Neural cell (in vitro differentiated cells): ENCODE data around the gene PCDHA6. TPM values are rescaled to one million over a fixed set of nuclear protein-coding genes. Genes with fewer than 3 reads are reported as not detected.
"Not testable (repeated sequence)": the region's sequence is repeated elsewhere in the genome, so short reads cannot be mapped to it uniquely, and the experiment has no call there.

Experiments
- H2AFZ ChIP-seq: fragments of 200-600, 300-800 bp; sonication (generic), shearing (Covaris generic); 2 replicates; pipeline ENCODE4 v1.6.0; 2014; ENCODE audit warnings: low read depth, mild to moderate bottlenecking, antibody characterized with exemption, low read length, moderate library complexity
- H3F3A ChIP-seq: fragments of 200-600 bp; shearing (Covaris generic); 2 replicates; pipeline ENCODE4 v1.6.1; 2016; ENCODE audit warnings: mild to moderate bottlenecking, moderate library complexity, mixed read lengths, antibody characterized with exemption, low read length; ENCODE audit not compliant: insufficient read depth, poor library complexity, severe bottlenecking
- H3K27ac ChIP-seq: fragments of 200-600, 300-800 bp; sonication (generic), shearing (Covaris generic); 2 replicates; pipeline ENCODE4 v1.5.1; 2014; ENCODE audit warnings: mild to moderate bottlenecking, low read length, moderate library complexity
- H3K27me3 ChIP-seq: fragments of 300-800, 200-600 bp; sonication (generic), shearing (Covaris generic); 2 replicates; pipeline ENCODE4 v1.6.0; 2014; ENCODE audit warnings: mild to moderate bottlenecking, low read depth, low read length, moderate library complexity; ENCODE audit not compliant: insufficient read depth
- H3K36me3 ChIP-seq: fragments of 300-800, 200-600 bp; sonication (generic), shearing (Covaris generic); 2 replicates; pipeline ENCODE4 v1.5.1; 2014; ENCODE audit warnings: mild to moderate bottlenecking, antibody characterized with exemption, low read length, moderate library complexity; ENCODE audit not compliant: insufficient read depth
- H3K4me2 ChIP-seq: fragments of 300-800, 200-600 bp; sonication (generic), shearing (Covaris generic); 2 replicates; pipeline ENCODE4 v1.6.0; 2014; ENCODE audit warnings: mild to moderate bottlenecking, low read length
- H3K4me3 ChIP-seq: fragments of 300-800, 200-600 bp; sonication (generic), shearing (Covaris generic); 2 replicates; pipeline ENCODE4 v1.5.1; 2014; ENCODE audit warnings: mild to moderate bottlenecking, low read length, moderate library complexity
- H3K79me2 ChIP-seq: fragments of 200-600 bp; shearing (Covaris generic); replicated peaks from 2 replicates; pipeline ENCODE4 v1.6.0; 2014; ENCODE audit warnings: mild to moderate bottlenecking, low read length, moderate library complexity; ENCODE audit not compliant: insufficient read depth
- H3K9ac ChIP-seq: fragments of 300-800, 200-600 bp; sonication (generic), shearing (Covaris generic); 2 replicates; pipeline ENCODE4 v1.6.1; 2016; ENCODE audit warnings: mild to moderate bottlenecking, low read length, mixed read lengths
- H3K9me2 ChIP-seq: fragments of 200-600 bp; shearing (Covaris generic); 2 replicates; pipeline ENCODE4 v1.6.1; 2016; ENCODE audit warnings: mild to moderate bottlenecking, low read length, mixed read lengths; ENCODE audit not compliant: insufficient read depth
- H3K9me3 ChIP-seq: fragments of 200-600, 300-800 bp; sonication (generic), shearing (Covaris generic); 2 replicates; pipeline ENCODE4 v1.6.1; 2016; ENCODE audit warnings: mild to moderate bottlenecking, mixed run types, low read length, moderate library complexity, mixed read lengths
- H4K20me1 ChIP-seq: fragments of 200-600 bp; shearing (Covaris generic); 2 replicates; pipeline ENCODE4 v1.6.1; 2016; ENCODE audit warnings: mild to moderate bottlenecking, mixed run types; ENCODE audit not compliant: insufficient read depth
- EP300 ChIP-seq: fragments of 450-650 bp; conservative IDR thresholded peaks from 2 replicates; pipeline ENCODE4 v1.6.1; 2014; ENCODE audit warnings: antibody characterized with exemption, mild to moderate bottlenecking, moderate library complexity; ENCODE audit not compliant: poor library complexity, severe bottlenecking
- EZH2 ChIP-seq: fragments of 200-600, 300-800 bp; shearing (Covaris generic), sonication (generic); IDR thresholded peaks from 2 replicates; pipeline ENCODE4 v1.6.1; 2014; ENCODE audit warnings: antibody characterized with exemption, low read length, borderline replicate concordance, mild to moderate bottlenecking; ENCODE audit not compliant: insufficient read depth, poor library complexity, severe bottlenecking
- MXI1 ChIP-seq: fragments of 450-650 bp; conservative IDR thresholded peaks from 2 replicates; pipeline ENCODE4 v1.6.1; 2014; ENCODE audit warnings: antibody characterized with exemption, mild to moderate bottlenecking; ENCODE audit not compliant: poor library complexity, severe bottlenecking
- POLR2AphosphoS5 ChIP-seq: IDR thresholded peaks from 2 replicates; pipeline ENCODE4 v1.6.1; 2012
- RAD21 ChIP-seq: fragments of 450-650 bp; conservative IDR thresholded peaks from 2 replicates; pipeline ENCODE4 v1.6.1; 2014; ENCODE audit warnings: antibody characterized with exemption, mild to moderate bottlenecking, moderate library complexity
- SMC3 ChIP-seq: fragments of 450-650 bp; conservative IDR thresholded peaks from 2 replicates; pipeline ENCODE4 v1.6.1; 2014; ENCODE audit warnings: antibody characterized with exemption, mild to moderate bottlenecking, moderate library complexity; ENCODE audit not compliant: poor library complexity
- TAF1 ChIP-seq: IDR thresholded peaks from 2 replicates; pipeline ENCODE4 v1.6.1; 2012; ENCODE audit warnings: low read depth
- polyA plus RNA-seq: library from polyadenylated mRNA; depleted of rRNA; stranded (reverse); fragments of >200 nt; gene quantifications from 2 replicates; pipeline ENCODE4 v1.2.3, GENCODE V29; 2014
- TF ChIP-seq, protein P1 (sequence below): IDR thresholded peaks from 2 replicates; pipeline ENCODE4 v1.6.1; 2012; ENCODE audit warnings: borderline replicate concordance
- TF ChIP-seq, protein P2 (sequence below): fragments of 450-650 bp; IDR thresholded peaks from 2 replicates; pipeline ENCODE4 v1.5.1; 2014; ENCODE audit warnings: antibody characterized with exemption, mild to moderate bottlenecking, moderate library complexity; ENCODE audit not compliant: poor library complexity, severe bottlenecking

PCDHA6 gene
- polyA plus RNA-seq, 1 donor from 2014 or later, result 3.6 TPM

GRCh38 chr5:140808241-140808888 lies 19.4 kb upstream of the PCDHA6 start:
- Histone ChIP-seq H3K4me3 (peak overlapping the region; percentile 72), H3K36me3 (peaks cover 16% of the 10 kb centered on the region), H3K9me3 (peaks cover 18% of the 10 kb centered on the region), H3K27ac (peak overlapping the region; percentile 99), H3K79me2 (peaks cover 63% of the 10 kb centered on the region), H3K4me2 (peak overlapping the region; percentile 72)
- H2AFZ ChIP-seq, H4K20me1 ChIP-seq, H3K9me2 ChIP-seq, H3K9ac ChIP-seq, H3F3A ChIP-seq, H3K27me3 ChIP-seq: not testable (repeated sequence)

GRCh38 chr5:140808889-140809291 lies 18.9 kb upstream of the PCDHA6 start:
- no peak overlapping the region for H3K27ac ChIP-seq
- peak overlapping the region; percentile 72 for H3K4me3 ChIP-seq
- TF ChIP-seq MXI1 (no peak), SMC3 (no peak), TAF1 (no peak)
- TF ChIP-seq, protein P1, sequence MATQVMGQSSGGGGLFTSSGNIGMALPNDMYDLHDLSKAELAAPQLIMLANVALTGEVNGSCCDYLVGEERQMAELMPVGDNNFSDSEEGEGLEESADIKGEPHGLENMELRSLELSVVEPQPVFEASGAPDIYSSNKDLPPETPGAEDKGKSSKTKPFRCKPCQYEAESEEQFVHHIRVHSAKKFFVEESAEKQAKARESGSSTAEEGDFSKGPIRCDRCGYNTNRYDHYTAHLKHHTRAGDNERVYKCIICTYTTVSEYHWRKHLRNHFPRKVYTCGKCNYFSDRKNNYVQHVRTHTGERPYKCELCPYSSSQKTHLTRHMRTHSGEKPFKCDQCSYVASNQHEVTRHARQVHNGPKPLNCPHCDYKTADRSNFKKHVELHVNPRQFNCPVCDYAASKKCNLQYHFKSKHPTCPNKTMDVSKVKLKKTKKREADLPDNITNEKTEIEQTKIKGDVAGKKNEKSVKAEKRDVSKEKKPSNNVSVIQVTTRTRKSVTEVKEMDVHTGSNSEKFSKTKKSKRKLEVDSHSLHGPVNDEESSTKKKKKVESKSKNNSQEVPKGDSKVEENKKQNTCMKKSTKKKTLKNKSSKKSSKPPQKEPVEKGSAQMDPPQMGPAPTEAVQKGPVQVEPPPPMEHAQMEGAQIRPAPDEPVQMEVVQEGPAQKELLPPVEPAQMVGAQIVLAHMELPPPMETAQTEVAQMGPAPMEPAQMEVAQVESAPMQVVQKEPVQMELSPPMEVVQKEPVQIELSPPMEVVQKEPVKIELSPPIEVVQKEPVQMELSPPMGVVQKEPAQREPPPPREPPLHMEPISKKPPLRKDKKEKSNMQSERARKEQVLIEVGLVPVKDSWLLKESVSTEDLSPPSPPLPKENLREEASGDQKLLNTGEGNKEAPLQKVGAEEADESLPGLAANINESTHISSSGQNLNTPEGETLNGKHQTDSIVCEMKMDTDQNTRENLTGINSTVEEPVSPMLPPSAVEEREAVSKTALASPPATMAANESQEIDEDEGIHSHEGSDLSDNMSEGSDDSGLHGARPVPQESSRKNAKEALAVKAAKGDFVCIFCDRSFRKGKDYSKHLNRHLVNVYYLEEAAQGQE, result no peak
- no peak overlapping the region for H3K4me2 ChIP-seq
- peaks cover 64% of the 10 kb centered on the region for H3K79me2 ChIP-seq
- H3K9me2 ChIP-seq, result no peaks in the 10 kb centered on the region
- peaks cover 17% of the 10 kb centered on the region for H3K36me3 ChIP-seq
- peaks cover 19% of the 10 kb centered on the region for H3K9me3 ChIP-seq
- peaks cover 2% of the 10 kb centered on the region for H3F3A ChIP-seq
- H3K27me3 ChIP-seq, result no peaks in the 10 kb centered on the region
- no peak overlapping the region for H3K9ac ChIP-seq
- no peak overlapping the region for H2AFZ ChIP-seq
- H4K20me1 ChIP-seq, result no peaks in the 10 kb centered on the region

- Histone ChIP-seq H3K4me2 (no peak within 1 kb of the TSS), H3F3A (no peaks in the 10 kb centered on the region), H3K9me3 (peaks cover 24% of the 10 kb centered on the region), H2AFZ (no peak within 1 kb of the TSS), H3K9ac (no peak within 1 kb of the TSS), H3K27me3 (no peaks in the 10 kb centered on the region), H4K20me1 (no peaks in the 10 kb centered on the region), H3K4me3 (no peak within 1 kb of the TSS), H3K79me2 (peaks cover 57% of the 10 kb centered on the region), H3K9me2 (no peaks in the 10 kb centered on the region), H3K27ac (no peak within 1 kb of the TSS), H3K36me3 (peaks cover 25% of the 10 kb centered on the region)
- TF ChIP-seq, protein P2, sequence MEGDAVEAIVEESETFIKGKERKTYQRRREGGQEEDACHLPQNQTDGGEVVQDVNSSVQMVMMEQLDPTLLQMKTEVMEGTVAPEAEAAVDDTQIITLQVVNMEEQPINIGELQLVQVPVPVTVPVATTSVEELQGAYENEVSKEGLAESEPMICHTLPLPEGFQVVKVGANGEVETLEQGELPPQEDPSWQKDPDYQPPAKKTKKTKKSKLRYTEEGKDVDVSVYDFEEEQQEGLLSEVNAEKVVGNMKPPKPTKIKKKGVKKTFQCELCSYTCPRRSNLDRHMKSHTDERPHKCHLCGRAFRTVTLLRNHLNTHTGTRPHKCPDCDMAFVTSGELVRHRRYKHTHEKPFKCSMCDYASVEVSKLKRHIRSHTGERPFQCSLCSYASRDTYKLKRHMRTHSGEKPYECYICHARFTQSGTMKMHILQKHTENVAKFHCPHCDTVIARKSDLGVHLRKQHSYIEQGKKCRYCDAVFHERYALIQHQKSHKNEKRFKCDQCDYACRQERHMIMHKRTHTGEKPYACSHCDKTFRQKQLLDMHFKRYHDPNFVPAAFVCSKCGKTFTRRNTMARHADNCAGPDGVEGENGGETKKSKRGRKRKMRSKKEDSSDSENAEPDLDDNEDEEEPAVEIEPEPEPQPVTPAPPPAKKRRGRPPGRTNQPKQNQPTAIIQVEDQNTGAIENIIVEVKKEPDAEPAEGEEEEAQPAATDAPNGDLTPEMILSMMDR, result no peak
- TF ChIP-seq EZH2 (no peak), POLR2AphosphoS5 (no peak), MXI1 (no peak), SMC3 (no peak), TAF1 (no peak), RAD21 (no peak), EP300 (no peak)
- TF ChIP-seq, protein P1, result no peak
Observed at GRCh38 chr5:140821375-140822280, 6.1 kb upstream of the PCDHA6 start, which contains the start of gene PCDHA5. Gene PCDHA5, plus strand, starts transcription at chr5:140821613.
